ENCODE data around the gene IL19.

DNA sequence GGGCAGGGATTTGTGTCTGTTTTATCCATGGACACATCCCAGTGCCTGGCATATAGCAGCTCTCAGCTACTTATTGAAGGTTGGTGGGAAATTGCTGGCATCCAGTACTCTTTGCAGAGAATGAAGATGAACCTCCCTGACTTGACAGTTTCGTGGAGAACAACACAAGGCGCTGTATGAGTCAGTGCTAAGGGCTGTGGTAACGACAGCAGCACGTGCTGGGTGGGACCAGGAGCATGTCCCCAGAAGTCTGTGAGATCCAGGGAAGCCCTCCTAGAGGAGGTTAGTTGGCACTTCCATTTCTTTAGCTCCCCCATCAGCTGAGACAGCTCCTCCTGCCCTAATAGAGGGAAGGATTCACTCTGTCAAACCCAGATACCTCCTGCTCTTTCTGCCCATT, 25.9 kb upstream of the IL19 start:
- TF ChIP-seq, protein P1, sequence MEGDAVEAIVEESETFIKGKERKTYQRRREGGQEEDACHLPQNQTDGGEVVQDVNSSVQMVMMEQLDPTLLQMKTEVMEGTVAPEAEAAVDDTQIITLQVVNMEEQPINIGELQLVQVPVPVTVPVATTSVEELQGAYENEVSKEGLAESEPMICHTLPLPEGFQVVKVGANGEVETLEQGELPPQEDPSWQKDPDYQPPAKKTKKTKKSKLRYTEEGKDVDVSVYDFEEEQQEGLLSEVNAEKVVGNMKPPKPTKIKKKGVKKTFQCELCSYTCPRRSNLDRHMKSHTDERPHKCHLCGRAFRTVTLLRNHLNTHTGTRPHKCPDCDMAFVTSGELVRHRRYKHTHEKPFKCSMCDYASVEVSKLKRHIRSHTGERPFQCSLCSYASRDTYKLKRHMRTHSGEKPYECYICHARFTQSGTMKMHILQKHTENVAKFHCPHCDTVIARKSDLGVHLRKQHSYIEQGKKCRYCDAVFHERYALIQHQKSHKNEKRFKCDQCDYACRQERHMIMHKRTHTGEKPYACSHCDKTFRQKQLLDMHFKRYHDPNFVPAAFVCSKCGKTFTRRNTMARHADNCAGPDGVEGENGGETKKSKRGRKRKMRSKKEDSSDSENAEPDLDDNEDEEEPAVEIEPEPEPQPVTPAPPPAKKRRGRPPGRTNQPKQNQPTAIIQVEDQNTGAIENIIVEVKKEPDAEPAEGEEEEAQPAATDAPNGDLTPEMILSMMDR (IDR thresholded peaks at IDR 0.05), result no peak
- TF ChIP-seq JUND (IDR thresholded peaks at IDR 0.05) (no peak), POLR2AphosphoS5 (IDR thresholded peaks at IDR 0.05; ENCODE audit: low read depth, low read length) (no peak), TCF12 (IDR thresholded peaks at IDR 0.05) (no peak), RFX5 (IDR thresholded peaks at IDR 0.05; ENCODE audit: low read length) (no peak)
- TF ChIP-seq, protein P2, sequence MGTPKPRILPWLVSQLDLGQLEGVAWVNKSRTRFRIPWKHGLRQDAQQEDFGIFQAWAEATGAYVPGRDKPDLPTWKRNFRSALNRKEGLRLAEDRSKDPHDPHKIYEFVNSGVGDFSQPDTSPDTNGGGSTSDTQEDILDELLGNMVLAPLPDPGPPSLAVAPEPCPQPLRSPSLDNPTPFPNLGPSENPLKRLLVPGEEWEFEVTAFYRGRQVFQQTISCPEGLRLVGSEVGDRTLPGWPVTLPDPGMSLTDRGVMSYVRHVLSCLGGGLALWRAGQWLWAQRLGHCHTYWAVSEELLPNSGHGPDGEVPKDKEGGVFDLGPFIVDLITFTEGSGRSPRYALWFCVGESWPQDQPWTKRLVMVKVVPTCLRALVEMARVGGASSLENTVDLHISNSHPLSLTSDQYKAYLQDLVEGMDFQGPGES (IDR thresholded peaks at IDR 0.05; ENCODE audit: low read depth, low read length), result no peak
- TF ChIP-seq, protein P3, sequence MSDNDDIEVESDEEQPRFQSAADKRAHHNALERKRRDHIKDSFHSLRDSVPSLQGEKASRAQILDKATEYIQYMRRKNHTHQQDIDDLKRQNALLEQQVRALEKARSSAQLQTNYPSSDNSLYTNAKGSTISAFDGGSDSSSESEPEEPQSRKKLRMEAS (IDR thresholded peaks at IDR 0.05; ENCODE audit: low read depth), result no peak
- TF ChIP-seq, protein P4, sequence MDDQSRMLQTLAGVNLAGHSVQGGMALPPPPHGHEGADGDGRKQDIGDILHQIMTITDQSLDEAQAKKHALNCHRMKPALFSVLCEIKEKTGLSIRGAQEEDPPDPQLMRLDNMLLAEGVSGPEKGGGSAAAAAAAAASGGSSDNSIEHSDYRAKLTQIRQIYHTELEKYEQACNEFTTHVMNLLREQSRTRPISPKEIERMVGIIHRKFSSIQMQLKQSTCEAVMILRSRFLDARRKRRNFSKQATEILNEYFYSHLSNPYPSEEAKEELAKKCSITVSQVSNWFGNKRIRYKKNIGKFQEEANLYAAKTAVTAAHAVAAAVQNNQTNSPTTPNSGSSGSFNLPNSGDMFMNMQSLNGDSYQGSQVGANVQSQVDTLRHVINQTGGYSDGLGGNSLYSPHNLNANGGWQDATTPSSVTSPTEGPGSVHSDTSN (IDR thresholded peaks at IDR 0.05), result no peak
